M059J (cell line): ENCODE measurements around the gene XYLT1. TPM values are rescaled to one million over a fixed set of nuclear protein-coding genes. Genes with fewer than 3 reads are reported as not detected.

Experiments used
- DNase-seq: peaks from one replicate; pipeline ENCODE4 v3.0.0-alpha.2; 2012; ENCODE audit warnings: low read depth
- total RNA-seq: library from RNA; depleted of rRNA; stranded (reverse); fragments of >200 nt; shearing (Covaris generic); gene quantifications from 2 replicates; pipeline ENCODE4 v1.2.3, GENCODE V29; 2014

XYLT1 gene
- total RNA-seq, 1 experiment from 2014 or later: 10.3 TPM

DNA sequence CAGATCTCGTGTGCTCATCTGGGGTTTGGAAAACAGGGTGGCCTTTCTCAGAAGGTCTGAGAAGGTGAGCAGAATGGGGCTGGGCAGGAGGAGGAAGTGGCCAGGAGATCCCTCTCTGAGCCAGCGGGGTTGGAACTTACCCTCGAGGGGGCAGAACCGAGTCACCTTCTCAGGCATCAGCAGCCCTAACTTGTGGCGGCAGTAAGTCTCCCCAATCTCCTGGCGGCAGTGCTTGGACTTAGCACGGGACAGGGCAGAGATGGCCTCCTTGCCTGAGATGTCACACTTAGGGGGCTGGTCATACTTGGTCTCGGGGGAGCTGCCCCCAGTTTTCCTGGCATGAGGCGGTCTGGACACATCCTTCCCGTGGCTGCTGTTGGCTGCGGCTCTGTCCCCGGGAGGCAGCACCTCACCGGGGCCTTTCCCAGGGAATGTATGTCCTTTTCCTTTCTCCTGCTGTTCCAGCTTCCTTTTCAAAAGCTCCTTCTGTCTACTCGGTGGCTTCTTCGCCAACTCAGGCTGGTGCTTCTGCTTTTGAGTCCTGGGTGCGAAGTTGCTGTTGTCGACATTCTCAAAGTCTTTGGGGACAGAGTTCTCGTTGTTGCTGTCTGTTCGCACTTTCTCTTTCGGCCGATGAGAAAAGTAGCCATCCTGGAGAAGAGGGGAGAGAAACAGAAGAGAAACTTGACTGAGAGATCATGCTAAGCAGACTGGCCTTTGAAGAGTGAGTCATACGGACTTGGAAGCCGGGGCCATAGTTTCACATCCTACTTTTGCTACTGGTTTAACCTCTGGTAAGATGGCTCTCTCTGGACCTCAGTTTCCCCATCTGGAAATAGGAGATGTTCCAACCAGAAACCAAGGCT is 211.7 kb downstream of the XYLT1 start:
- peak; percentile 40 for DNase-seq

DNA sequence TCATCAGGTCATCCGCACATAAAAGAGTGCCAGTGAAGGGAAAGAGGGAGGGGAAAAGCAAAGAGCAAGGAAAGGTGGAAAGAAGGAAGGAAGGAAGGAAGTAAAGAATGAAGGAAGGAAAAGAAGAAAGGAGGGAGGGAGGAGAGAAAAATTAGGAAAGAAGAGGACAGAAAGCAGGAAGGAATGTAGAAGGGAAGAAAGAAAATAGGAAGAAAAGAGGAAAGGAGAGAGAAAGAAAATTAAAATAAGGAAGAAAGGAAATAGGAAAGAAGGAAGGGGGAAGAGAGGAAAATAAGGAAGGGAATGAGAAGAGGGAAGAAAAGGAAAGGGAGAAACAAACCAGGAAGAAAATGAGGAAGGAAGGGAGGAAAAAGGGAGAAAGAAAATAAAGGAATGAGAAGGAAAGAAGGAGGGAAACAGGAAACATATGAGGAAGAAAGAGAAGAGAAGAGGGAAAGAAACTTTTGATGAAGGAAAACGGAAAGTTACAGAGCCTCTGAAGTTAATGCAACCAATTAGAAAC is 212.6 kb downstream of the XYLT1 start:
- no peak for DNase-seq

DNA sequence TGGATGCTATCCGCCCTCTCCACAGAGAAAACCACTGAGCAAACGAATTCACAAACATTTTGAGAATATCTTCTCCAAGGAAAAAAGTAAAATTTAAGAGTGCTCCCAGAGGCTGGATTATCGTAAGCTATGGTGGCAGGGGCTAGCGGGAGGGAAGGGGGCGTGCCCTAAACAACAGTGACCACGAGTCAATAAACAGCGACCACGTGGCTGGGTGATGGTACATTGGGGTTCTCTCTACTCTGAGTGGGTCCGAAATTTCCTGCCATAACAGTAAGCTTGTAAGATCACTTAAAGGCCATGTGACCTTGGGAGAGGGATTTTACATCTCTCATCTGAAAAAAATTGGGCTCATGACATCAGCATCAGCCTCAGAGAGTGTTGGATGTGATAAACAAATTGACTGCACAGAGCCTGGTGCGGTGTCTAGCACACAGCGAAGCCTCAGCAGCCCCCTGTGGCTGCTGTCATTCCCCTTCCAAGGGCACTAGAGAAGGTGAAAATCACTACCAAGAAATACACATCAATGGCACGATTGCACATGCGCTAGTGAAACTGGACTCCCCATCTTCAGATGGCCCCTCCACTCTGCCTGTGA is 213.2 kb downstream of the XYLT1 start:
- no peak for DNase-seq

DNA sequence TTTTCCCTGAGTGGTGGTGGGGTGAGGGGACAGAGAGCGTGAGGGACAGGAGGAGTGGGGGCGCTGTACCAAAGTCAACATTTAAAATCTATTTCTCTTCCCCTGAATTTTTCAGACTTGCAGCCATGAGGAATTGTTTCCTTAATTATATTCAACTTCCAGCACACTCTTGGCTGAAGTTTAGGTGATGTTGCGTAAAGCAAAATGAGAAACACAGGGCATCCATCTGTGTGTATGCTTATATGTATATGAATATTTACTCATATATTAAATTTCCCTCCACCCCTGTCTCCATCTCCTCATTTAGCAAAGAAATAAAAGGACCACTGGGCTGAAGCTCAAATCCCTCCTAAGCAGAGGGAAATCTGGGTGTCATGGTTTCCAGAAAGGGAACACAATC is 218.1 kb downstream of the XYLT1 start:
- no peak for DNase-seq

DNA sequence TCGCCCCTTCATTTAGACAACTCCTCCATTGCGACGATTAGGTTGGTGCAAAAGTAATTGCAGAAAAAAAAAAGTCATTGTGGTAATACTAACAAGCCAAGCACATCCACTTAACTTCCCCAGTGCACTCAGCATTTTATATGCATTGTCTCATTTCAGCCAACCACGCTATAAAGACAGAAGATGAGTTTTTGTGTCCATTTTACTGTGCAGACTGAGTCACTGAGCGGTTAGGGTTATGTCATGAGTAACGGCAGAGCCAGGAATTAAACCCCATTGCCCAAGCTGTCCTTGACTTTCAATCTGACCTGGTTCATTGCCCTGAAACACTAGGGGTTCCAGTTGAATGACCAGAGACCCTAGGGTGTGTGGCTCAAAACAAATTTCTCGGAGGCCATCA is 218.7 kb downstream of the XYLT1 start:
- DNase-seq: peak; percentile 37

DNA sequence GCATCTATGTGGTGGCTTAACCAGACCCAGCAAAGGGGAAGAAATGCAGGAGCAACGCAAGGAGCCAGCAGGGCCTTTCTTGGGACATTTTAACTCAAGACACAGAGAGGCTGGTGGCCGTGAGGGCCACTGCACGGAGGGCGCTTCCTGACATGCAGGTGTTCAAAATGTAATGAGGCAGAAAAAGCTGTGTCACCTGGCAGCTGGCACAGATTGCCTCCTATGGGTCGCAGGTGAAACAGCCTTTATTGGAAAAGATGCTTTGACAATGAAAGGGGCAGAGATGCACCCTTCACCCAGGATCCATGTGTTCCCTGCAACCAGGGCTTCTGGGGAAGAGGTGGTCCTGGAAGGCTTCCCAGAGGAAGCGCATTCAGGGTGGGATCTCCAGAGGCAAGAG is 219.3 kb downstream of the XYLT1 start:
- no peak for DNase-seq

- DNase-seq: no peak
These were observed 223.6 kb downstream of the XYLT1 start for GRCh38 chr16:17246974-17247732.

GRCh38 chr16:17246268-17246885 is 224.4 kb downstream of the XYLT1 start:
- DNase-seq: no peak

DNA sequence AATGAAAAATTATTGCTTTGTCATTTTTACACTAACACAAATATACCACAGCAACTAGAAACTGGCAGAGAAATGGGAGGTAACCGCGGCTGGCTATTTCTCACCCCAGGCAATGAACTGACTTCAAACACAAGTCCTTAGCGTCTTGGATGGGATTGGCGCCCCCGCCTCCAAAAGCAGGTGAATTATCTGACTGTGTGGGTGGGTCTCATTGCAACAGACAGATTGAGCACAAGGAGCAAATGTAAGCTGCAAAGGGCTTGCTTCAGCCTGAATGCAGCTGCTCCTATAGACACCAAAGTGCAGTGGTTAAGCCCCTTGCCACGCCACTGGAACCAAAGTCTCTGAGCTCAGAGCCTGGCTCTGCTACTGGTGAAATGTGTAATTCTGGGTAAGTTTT is 225.0 kb downstream of the XYLT1 start:
- no peak for DNase-seq

- no peak for DNase-seq
These were observed 225.7 kb downstream of the XYLT1 start for GRCh38 chr16:17244872-17245551.

- no peak for DNase-seq
These were observed 229.4 kb downstream of the XYLT1 start for GRCh38 chr16:17241264-17241835.

DNA sequence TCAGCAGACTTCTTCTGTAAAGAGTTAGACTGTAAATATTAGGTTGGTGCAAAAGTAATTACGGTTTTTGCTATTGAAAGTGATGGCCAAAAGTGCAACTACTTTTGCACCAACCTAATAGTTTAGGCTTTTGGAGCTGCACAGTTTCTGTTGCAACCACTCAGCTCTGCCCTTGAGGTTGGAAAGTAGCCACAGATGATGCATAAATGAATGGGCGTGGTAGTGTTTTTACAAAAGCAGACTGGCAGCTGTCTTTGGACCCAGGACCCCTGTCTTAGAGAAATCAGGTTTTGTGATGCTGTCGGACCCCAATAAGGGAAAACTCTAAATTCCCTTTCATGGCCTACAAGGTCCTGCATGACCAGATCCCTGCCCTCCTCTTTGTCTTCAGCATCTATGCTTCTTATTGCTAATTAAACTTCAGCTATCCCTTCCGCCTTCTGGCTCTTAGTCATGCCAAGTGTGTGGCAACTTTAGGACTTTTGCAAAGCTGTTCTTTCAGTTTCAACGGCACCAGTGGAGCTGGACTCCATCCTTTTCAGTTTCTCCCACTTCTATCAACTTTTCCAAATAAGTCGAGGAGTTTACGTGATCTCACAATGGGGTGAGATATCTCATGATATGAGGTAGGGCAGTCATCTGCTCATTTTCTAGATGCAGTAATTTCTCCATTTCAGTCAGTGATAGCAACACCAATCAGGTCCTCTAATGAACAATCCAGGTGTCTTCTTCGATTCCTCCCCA is 232.3 kb downstream of the XYLT1 start:
- no peak for DNase-seq

DNA sequence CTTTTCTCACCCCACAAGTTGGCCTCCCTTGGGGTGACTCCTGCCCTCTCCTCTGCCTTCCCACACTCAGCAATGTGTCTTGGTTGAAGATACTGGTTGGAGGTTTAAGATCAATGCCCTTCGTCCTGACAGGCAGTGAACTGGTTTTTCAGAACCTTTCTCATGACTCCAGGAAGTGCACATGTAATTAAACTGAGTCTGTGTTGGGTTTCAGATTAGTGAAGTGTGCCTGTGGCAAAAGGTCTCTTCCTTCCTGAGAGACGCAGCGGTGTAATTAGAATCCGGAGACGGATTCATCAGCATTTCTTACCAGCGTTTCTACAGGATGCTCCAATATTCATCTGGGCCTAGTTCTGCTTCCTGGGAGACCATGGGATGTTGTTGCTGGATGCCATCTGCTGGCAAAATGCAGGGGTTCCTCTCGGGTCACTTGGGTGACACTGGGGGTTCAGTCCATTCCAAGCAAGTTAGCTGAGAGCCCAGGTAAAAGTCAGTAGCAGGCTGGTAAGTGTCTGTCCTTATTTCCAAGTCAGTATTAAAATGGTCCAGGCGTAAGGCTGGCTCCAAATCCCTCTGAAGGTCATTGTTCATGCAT is 233.3 kb downstream of the XYLT1 start:
- no peak for DNase-seq

GRCh38 chr16:17235147-17235815 is 235.5 kb downstream of the XYLT1 start:
- DNase-seq: peak; percentile 28

- DNase-seq: no peak
These were observed 237.3 kb downstream of the XYLT1 start for GRCh38 chr16:17233318-17234002.

DNA sequence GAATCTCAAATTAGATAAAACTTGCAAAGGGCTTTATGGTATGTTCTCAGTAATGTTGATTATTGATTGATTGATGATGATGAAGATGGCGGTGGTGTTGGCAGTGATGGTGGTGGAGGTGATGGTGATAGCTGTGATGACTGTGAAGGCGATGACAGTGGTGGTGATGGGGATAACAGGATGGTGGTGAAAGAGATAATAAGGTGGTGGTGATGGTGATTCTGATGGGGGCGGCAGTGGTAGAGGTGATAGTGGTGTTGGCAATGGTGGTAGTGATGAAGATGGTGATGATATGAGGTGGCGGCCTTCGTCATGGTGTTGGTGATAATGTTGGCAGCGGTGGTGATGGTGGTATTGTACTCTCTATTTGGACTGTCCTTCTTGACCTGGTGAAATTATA is 238.3 kb downstream of the XYLT1 start:
- DNase-seq: no peak

GRCh38 chr16:17231972-17232371 is 238.8 kb downstream of the XYLT1 start:
- no peak for DNase-seq

- DNase-seq: no peak
These were observed 239.7 kb downstream of the XYLT1 start for GRCh38 chr16:17230932-17231581.
